GM12878 (cell line): ENCODE results near the gene TREM1. TPM values are rescaled to one million over a fixed set of nuclear protein-coding genes. Genes with fewer than 3 reads are reported as not detected.

Experiments used
- ATAC-seq: fragments of 200-7000 bp; cut with Tn5 transposase; 3 replicates; pipeline ENCODE4 v1.9.1; 2020; ENCODE audit warnings: mild to moderate bottlenecking, moderate library complexity
- BruUV-seq: library from RNA; stranded (reverse); fragments of 400-500 nt; replicated peaks from 2 replicates; lab custom pipeline; 2021; lab: Mats Ljungman, UMichigan
- CTCF ChIA-PET: fragments of 300-600 bp; sonication (Branson Sonifier 250); formaldehyde crosslinking; extraction: SDS; loops from one replicate; lab custom pipeline; 2021; ENCODE audit warnings: inconsistent platforms; lab: Yijun Ruan, JAX
- POLR2A ChIA-PET: fragments of 350-600 bp; formaldehyde crosslinking; extraction: SDS; loops from one replicate; lab custom pipeline; 2021; ENCODE audit warnings: inconsistent platforms; lab: Charles Lee
- RAD21 ChIA-PET: fragments of 300-600 bp; sonication (Branson Sonifier 250); formaldehyde crosslinking; loops from one replicate; lab custom pipeline; 2023; ENCODE audit warnings: antibody characterized with exemption; ENCODE audit not compliant: unreplicated experiment; lab: Charles Lee
- SMC1A ChIA-PET: fragments of 300-600 bp; sonication (Branson Sonifier 250); formaldehyde crosslinking; loops from one replicate; lab custom pipeline; 2023; ENCODE audit not compliant: unreplicated experiment, uncharacterized antibody; lab: Charles Lee
- DNase-seq: peaks from one replicate; pipeline ENCODE4 v3.0.0-alpha.2; 2011; ENCODE audit warnings: low read depth, low spot score
- FAIRE-seq: peaks from 3 replicates; lab custom pipeline; 2011; peaks lifted over from hg19 to GRCh38; lab: Jason Lieb, UNC
- H2AFZ ChIP-seq: 2 replicates; pipeline ENCODE4 v1.6.0; 2011; ENCODE audit warnings: low read depth, low read length, control low read depth; ENCODE audit not compliant: control insufficient read depth
- H3K27ac ChIP-seq: 2 replicates; pipeline ENCODE4 v1.5.1; 2011; ENCODE audit warnings: control low read depth; ENCODE audit not compliant: control insufficient read depth, insufficient read depth
- H3K27me3 ChIP-seq, 2 experiments: replicated peaks in 1 of 2; 2 replicates each; pipeline versions ENCODE4 v1.6.0 to v1.6.1; 2011; ENCODE audit warnings: low read length in 1 of 2; ENCODE audit not compliant: control insufficient read depth in 2 of 2, insufficient read depth in 2 of 2
- H3K36me3 ChIP-seq, 2 experiments: 2 replicates each; pipeline ENCODE4 v1.5.1; 2011; ENCODE audit warnings: low read length in 1 of 2; ENCODE audit not compliant: control insufficient read depth in 2 of 2, insufficient read depth in 2 of 2
- H3K4me1 ChIP-seq: 2 replicates; pipeline ENCODE4 v1.6.1; 2011; ENCODE audit warnings: mild to moderate bottlenecking, low read length, moderate library complexity, mixed read lengths; ENCODE audit not compliant: control insufficient read depth, insufficient read depth
- H3K4me2 ChIP-seq: 2 replicates; pipeline ENCODE4 v1.6.0; 2011; ENCODE audit warnings: control low read depth; ENCODE audit not compliant: control insufficient read depth, insufficient read depth
- H3K4me3 ChIP-seq: fragments of 200-600 bp; sonication (generic); 2 replicates; pipeline ENCODE4 v1.5.1; 2016
- H3K79me2 ChIP-seq: 2 replicates; pipeline ENCODE4 v1.6.0; 2011; ENCODE audit warnings: low read length; ENCODE audit not compliant: control insufficient read depth, insufficient read depth
- H3K9ac ChIP-seq: 2 replicates; pipeline ENCODE4 v1.8.0; 2011; ENCODE audit warnings: low read length, control low read depth, mixed read lengths; ENCODE audit not compliant: control insufficient read depth, insufficient read depth
- H3K9me3 ChIP-seq: replicated peaks from 3 replicates; pipeline ENCODE4 v1.5.1; 2011; ENCODE audit warnings: mild to moderate bottlenecking, low read length; ENCODE audit not compliant: control insufficient read depth, insufficient read depth
- H4K20me1 ChIP-seq: 2 replicates; pipeline ENCODE4 v1.6.0; 2011; ENCODE audit not compliant: control insufficient read depth, insufficient read depth
- CBX5 ChIP-seq: sonication (generic); IDR thresholded peaks from 2 replicates; pipeline ENCODE4 v1.6.1; 2016; ENCODE audit warnings: low read depth, moderate library complexity, mild to moderate bottlenecking, inconsistent platforms
- CHD1 ChIP-seq: IDR thresholded peaks from 2 replicates; pipeline ENCODE4 v1.6.1; 2012; ENCODE audit warnings: low read depth, low read length, improper control_type of control experiment
- ESRRA ChIP-seq: IDR thresholded peaks from 2 replicates; pipeline ENCODE4 v1.6.1; 2012; ENCODE audit warnings: mild to moderate bottlenecking, low read length, improper control_type of control experiment
- ETV6 ChIP-seq, 2 experiments: fragments of 450-650 bp in 1 of 2; IDR thresholded peaks in 1 of 2; conservative IDR thresholded peaks in 1 of 2; 2 replicates each; pipeline ENCODE4 v1.6.1; 2014; ENCODE audit warnings: antibody characterized with exemption in 1 of 2, borderline replicate concordance in 1 of 2, low read depth in 1 of 2, mild to moderate bottlenecking in 1 of 2, moderate library complexity in 1 of 2
- IRF3 ChIP-seq: fragments of 450-650 bp; IDR thresholded peaks from 2 replicates; pipeline ENCODE4 v1.6.1; 2014; ENCODE audit warnings: mild to moderate bottlenecking
- IRF4 ChIP-seq: IDR thresholded peaks from 2 replicates; pipeline ENCODE4 v1.6.1; 2011; ENCODE audit warnings: low read depth, low read length
- NR2C1 ChIP-seq: fragments of 450-650 bp; IDR thresholded peaks from 2 replicates; pipeline ENCODE4 v1.6.1; 2017; ENCODE audit warnings: antibody characterized with exemption, mild to moderate bottlenecking, moderate library complexity
- PML ChIP-seq: IDR thresholded peaks from 2 replicates; pipeline ENCODE4 v1.6.1; 2012; ENCODE audit warnings: low read length, inconsistent platforms
- RAD21 ChIP-seq: IDR thresholded peaks from 2 replicates; pipeline ENCODE4 v1.6.1; 2011; ENCODE audit warnings: mild to moderate bottlenecking, low read depth, low read length, moderate library complexity; ENCODE audit not compliant: insufficient read depth
- SIX5 ChIP-seq: IDR thresholded peaks from 2 replicates; pipeline ENCODE4 v1.6.1; 2011; ENCODE audit warnings: mild to moderate bottlenecking, low read depth, low read length, moderate library complexity; ENCODE audit not compliant: severe bottlenecking
- TBL1XR1 ChIP-seq: IDR thresholded peaks from 2 replicates; pipeline ENCODE4 v1.6.1; 2012; ENCODE audit warnings: low read depth, low read length, improper control_type of control experiment
- ZBED1 ChIP-seq: IDR thresholded peaks from 2 replicates; pipeline ENCODE4 v1.6.1; 2016; ENCODE audit warnings: borderline replicate concordance
- ZNF207 ChIP-seq: fragments of 450-650 bp; IDR thresholded peaks from 2 replicates; pipeline ENCODE4 v1.6.1; 2014; ENCODE audit warnings: antibody characterized with exemption, mild to moderate bottlenecking, borderline replicate concordance
- ZNF24 ChIP-seq: fragments of 450-650 bp; IDR thresholded peaks from 2 replicates; pipeline ENCODE4 v1.6.1; 2017; ENCODE audit warnings: antibody characterized with exemption, mild to moderate bottlenecking
- WGBS: methylation state at CpG from one replicate; pipeline ENCODE4 v1.1.6; 2016; ENCODE audit warnings: low lambda C conversion rate; ENCODE audit not compliant: insufficient replicate concordance, insufficient coverage; ENCODE audit errors: missing lambda C conversion rate; 5-methylcytosine and 5-hydroxymethylcytosine counted together
- in situ Hi-C: fragments of 300-500 bp; cut with MboI; formaldehyde crosslinking; loops from 9 replicates; pipeline ENCODE4 v1.14.3; 2018; ENCODE audit warnings: mixed read lengths
- intact Hi-C: fragments of 100-400 bp; cut with micrococcal nuclease; formaldehyde crosslinking; loops from one replicate; pipeline ENCODE4 v1.14.2; 2022; ENCODE audit not compliant: unreplicated experiment
- polyA plus RNA-seq, 11 experiments: library from polyadenylated mRNA; depleted of rRNA in 4 of 11; unstranded in 6 of 11; stranded (reverse) in 5 of 11; fragments of >200 nt; fragmentation: Nextera tagmentation in 4 of 11; fragmentation: Illumina TruSeq in 1 of 11; extraction: Ambion mirVana in 4 of 11; extraction: Trizol in 1 of 11; gene quantifications; 1 replicate in 1 of 11; 2 replicates in 10 of 11; pipeline versions ENCODE4 v1.2.1 to v1.2.3, GENCODE V29; 2011 to 2016; ENCODE audit warnings: inconsistent platforms in 2 of 11, missing spikeins in 2 of 11, low read depth in 1 of 11
- total RNA-seq, 4 experiments: library from RNA; depleted of rRNA in 3 of 4; stranded (reverse); fragments of >200 nt in 3 of 4; fragmentation: Illumina TruSeq in 1 of 4; extraction: Trizol in 1 of 4; gene quantifications; 2 replicates each; pipeline versions ENCODE4 v1.2.1 to v1.2.3, GENCODE V29; 2013 to 2021
- TF ChIP-seq, protein P1 (sequence below): fragments of 450-650 bp; IDR thresholded peaks from 2 replicates; pipeline ENCODE4 v1.6.1; 2017; ENCODE audit warnings: low read depth, mild to moderate bottlenecking, moderate library complexity
- TF ChIP-seq, protein P2 (sequence below): fragments of 450-650 bp; IDR thresholded peaks from 2 replicates; pipeline ENCODE4 v1.6.1; 2017; ENCODE audit warnings: antibody characterized with exemption, mild to moderate bottlenecking, moderate library complexity

The TREM1 gene
- total and polyA plus RNA-seq, 10 of the 15 experiments (the other 5 are each of a cell fraction or from before 2014, with no cell fraction given) = 0.09 to 2.6 (median 0.28) TPM; not detected in 2

DNA sequence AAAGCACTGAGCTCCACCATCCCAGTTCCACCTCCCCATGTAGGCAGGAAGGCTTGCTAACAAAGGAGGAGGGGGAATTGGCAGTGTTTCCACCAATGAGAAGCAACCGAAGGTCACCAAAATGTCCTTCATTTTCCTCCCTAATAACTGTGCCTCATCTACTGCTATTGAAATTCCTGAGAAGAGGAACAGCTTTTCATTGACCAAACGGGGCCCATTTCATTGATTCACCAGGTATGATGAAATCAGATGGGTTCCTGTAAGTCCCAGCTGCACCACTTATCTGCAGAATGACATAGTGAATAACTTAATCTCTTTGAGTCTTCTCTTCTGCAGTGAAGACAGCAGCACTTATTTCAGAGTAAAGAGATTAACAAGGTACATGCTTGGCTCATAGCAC lies 17.3 kb downstream of the TREM1 start:
- ATAC-seq = no peak
- Histone ChIP-seq H3K9ac (no peak overlapping the region), H3K79me2 (no peaks in the 10 kb centered on the region), H3K4me1 (no peaks in the 10 kb centered on the region), H2AFZ (no peak overlapping the region), H3K36me3 (no peaks in the 10 kb centered on the region), H3K4me3 (no peak overlapping the region), H3K27me3 (no peaks in the 10 kb centered on the region; a peak in 1 of 4 replicates), H3K9me3 (no peaks in the 10 kb centered on the region), H3K4me2 (no peak overlapping the region), H4K20me1 (no peaks in the 10 kb centered on the region), H3K27ac (no peak overlapping the region)
- intact Hi-C loops (no loop called here), in situ Hi-C loops (no loop called here)
- RAD21 ChIA-PET = no interaction called here
- POLR2A ChIA-PET = no interaction called here
- no TSS peak for BruUV-seq
- DNase-seq = no peak
- CTCF ChIA-PET = interaction anchor here (1.1 kb wide), 1 partner anchor 88 kb away, joined by 3 read pairs; no protein-coding TSS in a partner anchor
- SMC1A ChIA-PET = interaction anchor here (1.2 to 1.7 kb wide), 2 partner anchors 9 to 51 kb away, joined by 3 to 4 read pairs; no protein-coding TSS in a partner anchor
- TF ChIP-seq, protein P1, sequence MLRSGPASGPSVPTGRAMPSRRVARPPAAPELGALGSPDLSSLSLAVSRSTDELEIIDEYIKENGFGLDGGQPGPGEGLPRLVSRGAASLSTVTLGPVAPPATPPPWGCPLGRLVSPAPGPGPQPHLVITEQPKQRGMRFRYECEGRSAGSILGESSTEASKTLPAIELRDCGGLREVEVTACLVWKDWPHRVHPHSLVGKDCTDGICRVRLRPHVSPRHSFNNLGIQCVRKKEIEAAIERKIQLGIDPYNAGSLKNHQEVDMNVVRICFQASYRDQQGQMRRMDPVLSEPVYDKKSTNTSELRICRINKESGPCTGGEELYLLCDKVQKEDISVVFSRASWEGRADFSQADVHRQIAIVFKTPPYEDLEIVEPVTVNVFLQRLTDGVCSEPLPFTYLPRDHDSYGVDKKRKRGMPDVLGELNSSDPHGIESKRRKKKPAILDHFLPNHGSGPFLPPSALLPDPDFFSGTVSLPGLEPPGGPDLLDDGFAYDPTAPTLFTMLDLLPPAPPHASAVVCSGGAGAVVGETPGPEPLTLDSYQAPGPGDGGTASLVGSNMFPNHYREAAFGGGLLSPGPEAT = no peak
- no peak for TF ChIP-seq RAD21
- no peak for TF ChIP-seq ETV6 (conservative IDR thresholded peaks at IDR 0.05 in 1 of 2, IDR thresholded peaks at IDR 0.05 in 1 of 2; ENCODE audit: borderline replicate concordance in 1 of 2, low read depth in 1 of 2)
- no peak for TF ChIP-seq ESRRA
- TF ChIP-seq ZNF207 = no peak
- no peak for TF ChIP-seq SIX5
- no peak for TF ChIP-seq CBX5
- TF ChIP-seq, protein P2, sequence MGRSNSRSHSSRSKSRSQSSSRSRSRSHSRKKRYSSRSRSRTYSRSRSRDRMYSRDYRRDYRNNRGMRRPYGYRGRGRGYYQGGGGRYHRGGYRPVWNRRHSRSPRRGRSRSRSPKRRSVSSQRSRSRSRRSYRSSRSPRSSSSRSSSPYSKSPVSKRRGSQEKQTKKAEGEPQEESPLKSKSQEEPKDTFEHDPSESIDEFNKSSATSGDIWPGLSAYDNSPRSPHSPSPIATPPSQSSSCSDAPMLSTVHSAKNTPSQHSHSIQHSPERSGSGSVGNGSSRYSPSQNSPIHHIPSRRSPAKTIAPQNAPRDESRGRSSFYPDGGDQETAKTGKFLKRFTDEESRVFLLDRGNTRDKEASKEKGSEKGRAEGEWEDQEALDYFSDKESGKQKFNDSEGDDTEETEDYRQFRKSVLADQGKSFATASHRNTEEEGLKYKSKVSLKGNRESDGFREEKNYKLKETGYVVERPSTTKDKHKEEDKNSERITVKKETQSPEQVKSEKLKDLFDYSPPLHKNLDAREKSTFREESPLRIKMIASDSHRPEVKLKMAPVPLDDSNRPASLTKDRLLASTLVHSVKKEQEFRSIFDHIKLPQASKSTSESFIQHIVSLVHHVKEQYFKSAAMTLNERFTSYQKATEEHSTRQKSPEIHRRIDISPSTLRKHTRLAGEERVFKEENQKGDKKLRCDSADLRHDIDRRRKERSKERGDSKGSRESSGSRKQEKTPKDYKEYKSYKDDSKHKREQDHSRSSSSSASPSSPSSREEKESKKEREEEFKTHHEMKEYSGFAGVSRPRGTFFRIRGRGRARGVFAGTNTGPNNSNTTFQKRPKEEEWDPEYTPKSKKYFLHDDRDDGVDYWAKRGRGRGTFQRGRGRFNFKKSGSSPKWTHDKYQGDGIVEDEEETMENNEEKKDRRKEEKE = no peak
- TF ChIP-seq PML = no peak
- no peak for TF ChIP-seq ZBED1
- TF ChIP-seq CHD1 = no peak
- TF ChIP-seq NR2C1 = no peak
- TF ChIP-seq IRF3 = no peak
- TF ChIP-seq TBL1XR1 = no peak
- TF ChIP-seq ZNF24 = no peak
- TF ChIP-seq IRF4 = no peak
- no peak for FAIRE-seq
- WGBS = 20% methylated on average over 2 of the region's 2 CpGs
